ENCODE data around the gene UBXN11. TPM values are rescaled to one million over a fixed set of nuclear protein-coding genes. Genes with fewer than 3 reads are reported as not detected.

UBXN11 gene
- total and polyA plus RNA-seq, 2 of the 13 experiments (the other 11 are each of a cell fraction or from before 2014, with no cell fraction given), result 9.3 to 10.4 TPM

DNA sequence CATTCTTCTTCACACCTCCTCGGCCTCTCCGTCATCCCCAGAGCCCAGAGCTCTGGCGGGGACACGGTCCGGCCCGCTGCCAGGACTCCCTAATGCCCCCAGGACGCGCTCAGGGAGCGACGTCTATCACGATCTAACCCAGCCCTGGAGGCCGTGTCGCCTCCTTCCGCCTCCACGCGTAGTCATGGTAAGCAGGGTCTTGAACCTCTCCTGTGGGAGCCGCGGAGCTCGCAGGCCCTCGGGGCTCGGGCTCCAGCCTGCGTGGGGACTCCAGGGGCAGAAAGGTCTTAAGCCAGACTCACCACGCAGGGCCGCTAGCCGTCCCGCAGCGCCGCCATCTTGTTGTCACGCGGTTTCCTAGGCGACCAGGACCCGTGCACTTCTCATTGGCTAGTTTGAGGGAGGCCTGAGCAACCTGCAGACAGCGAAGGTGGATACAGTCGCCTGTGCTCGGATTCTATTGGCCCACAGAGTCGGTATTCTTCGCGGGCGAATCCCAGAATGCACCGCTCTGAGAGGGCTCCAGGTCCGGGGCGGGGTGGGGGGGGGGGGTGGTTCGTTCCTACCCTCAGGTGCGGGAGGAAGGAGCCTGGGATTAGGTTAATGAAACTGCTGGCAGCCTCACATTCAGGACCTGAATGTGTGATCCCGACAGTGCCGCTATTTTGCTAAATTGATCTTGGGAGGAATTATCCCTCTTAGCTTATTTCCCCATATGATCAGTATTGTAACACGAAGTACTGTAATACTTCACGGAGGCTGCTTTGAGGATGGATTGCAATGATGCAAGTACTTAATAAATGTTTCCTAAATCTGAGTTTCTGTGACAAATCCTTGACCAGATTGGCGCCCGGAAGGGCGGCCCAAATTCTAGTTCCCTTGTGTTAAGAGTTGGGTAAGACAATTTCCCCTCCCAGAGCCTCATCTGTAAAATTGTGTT, at the start of gene UBXN11 (continued):
- TF ChIP-seq, protein P1, sequence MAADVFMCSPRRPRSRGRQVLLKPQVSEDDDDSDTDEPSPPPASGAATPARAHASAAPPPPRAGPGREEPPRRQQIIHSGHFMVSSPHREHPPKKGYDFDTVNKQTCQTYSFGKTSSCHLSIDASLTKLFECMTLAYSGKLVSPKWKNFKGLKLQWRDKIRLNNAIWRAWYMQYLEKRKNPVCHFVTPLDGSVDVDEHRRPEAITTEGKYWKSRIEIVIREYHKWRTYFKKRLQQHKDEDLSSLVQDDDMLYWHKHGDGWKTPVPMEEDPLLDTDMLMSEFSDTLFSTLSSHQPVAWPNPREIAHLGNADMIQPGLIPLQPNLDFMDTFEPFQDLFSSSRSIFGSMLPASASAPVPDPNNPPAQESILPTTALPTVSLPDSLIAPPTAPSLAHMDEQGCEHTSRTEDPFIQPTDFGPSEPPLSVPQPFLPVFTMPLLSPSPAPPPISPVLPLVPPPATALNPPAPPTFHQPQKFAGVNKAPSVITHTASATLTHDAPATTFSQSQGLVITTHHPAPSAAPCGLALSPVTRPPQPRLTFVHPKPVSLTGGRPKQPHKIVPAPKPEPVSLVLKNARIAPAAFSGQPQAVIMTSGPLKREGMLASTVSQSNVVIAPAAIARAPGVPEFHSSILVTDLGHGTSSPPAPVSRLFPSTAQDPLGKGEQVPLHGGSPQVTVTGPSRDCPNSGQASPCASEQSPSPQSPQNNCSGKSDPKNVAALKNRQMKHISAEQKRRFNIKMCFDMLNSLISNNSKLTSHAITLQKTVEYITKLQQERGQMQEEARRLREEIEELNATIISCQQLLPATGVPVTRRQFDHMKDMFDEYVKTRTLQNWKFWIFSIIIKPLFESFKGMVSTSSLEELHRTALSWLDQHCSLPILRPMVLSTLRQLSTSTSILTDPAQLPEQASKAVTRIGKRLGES (CRISPR knock-in tag; IDR thresholded peaks at IDR 0.05; ENCODE audit: borderline replicate concordance), result no peak
- TF ChIP-seq ZNF484 (CRISPR knock-in tag; IDR thresholded peaks at IDR 0.05; ENCODE audit: borderline replicate concordance, low read depth) (no peak), DR1 (CRISPR knock-in tag; IDR thresholded peaks at IDR 0.05) (0 out of 2 replicates have a peak, but pooled peaks have one; percentile 40), HNRNPK (IDR thresholded peaks at IDR 0.05; ENCODE audit: low read depth, low read length, poor library complexity, severe bottlenecking) (no peak), HMG20A (CRISPR knock-in tag; IDR thresholded peaks at IDR 0.05; ENCODE audit: borderline replicate concordance) (no peak), ZNF737 (CRISPR knock-in tag; IDR thresholded peaks at IDR 0.05; ENCODE audit: borderline replicate concordance) (no peak), CBFB (CRISPR knock-in tag; IDR thresholded peaks at IDR 0.05) (no peak), E2F2 (CRISPR knock-in tag; IDR thresholded peaks at IDR 0.05; ENCODE audit: borderline replicate concordance) (no peak)
- TF ChIP-seq, protein P2, sequence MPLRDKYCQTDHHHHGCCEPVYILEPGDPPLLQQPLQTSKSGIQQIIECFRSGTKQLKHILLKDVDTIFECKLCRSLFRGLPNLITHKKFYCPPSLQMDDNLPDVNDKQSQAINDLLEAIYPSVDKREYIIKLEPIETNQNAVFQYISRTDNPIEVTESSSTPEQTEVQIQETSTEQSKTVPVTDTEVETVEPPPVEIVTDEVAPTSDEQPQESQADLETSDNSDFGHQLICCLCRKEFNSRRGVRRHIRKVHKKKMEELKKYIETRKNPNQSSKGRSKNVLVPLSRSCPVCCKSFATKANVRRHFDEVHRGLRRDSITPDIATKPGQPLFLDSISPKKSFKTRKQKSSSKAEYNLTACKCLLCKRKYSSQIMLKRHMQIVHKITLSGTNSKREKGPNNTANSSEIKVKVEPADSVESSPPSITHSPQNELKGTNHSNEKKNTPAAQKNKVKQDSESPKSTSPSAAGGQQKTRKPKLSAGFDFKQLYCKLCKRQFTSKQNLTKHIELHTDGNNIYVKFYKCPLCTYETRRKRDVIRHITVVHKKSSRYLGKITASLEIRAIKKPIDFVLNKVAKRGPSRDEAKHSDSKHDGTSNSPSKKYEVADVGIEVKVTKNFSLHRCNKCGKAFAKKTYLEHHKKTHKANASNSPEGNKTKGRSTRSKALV (CRISPR knock-in tag; IDR thresholded peaks at IDR 0.05), result no peak
- TF ChIP-seq, protein P3, sequence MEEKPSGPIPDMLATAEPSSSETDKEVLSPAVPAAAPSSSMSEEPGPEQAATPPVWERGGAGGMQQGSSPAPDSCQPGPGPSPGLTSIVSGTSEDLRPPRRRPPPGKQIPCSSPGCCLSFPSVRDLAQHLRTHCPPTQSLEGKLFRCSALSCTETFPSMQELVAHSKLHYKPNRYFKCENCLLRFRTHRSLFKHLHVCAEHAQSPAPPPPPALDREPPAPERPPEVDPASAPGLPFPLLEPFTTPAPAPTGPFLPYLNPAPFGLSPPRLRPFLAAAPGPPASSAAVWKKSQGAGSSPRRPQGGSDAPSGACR (CRISPR knock-in tag; IDR thresholded peaks at IDR 0.05), result no peak
- TF ChIP-seq, protein P4, sequence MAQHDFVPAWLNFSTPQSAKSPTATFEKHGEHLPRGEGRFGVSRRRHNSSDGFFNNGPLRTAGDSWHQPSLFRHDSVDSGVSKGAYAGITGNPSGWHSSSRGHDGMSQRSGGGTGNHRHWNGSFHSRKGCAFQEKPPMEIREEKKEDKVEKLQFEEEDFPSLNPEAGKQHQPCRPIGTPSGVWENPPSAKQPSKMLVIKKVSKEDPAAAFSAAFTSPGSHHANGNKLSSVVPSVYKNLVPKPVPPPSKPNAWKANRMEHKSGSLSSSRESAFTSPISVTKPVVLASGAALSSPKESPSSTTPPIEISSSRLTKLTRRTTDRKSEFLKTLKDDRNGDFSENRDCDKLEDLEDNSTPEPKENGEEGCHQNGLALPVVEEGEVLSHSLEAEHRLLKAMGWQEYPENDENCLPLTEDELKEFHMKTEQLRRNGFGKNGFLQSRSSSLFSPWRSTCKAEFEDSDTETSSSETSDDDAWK (CRISPR knock-in tag; IDR thresholded peaks at IDR 0.05), result no peak
- TF ChIP-seq, protein P5, sequence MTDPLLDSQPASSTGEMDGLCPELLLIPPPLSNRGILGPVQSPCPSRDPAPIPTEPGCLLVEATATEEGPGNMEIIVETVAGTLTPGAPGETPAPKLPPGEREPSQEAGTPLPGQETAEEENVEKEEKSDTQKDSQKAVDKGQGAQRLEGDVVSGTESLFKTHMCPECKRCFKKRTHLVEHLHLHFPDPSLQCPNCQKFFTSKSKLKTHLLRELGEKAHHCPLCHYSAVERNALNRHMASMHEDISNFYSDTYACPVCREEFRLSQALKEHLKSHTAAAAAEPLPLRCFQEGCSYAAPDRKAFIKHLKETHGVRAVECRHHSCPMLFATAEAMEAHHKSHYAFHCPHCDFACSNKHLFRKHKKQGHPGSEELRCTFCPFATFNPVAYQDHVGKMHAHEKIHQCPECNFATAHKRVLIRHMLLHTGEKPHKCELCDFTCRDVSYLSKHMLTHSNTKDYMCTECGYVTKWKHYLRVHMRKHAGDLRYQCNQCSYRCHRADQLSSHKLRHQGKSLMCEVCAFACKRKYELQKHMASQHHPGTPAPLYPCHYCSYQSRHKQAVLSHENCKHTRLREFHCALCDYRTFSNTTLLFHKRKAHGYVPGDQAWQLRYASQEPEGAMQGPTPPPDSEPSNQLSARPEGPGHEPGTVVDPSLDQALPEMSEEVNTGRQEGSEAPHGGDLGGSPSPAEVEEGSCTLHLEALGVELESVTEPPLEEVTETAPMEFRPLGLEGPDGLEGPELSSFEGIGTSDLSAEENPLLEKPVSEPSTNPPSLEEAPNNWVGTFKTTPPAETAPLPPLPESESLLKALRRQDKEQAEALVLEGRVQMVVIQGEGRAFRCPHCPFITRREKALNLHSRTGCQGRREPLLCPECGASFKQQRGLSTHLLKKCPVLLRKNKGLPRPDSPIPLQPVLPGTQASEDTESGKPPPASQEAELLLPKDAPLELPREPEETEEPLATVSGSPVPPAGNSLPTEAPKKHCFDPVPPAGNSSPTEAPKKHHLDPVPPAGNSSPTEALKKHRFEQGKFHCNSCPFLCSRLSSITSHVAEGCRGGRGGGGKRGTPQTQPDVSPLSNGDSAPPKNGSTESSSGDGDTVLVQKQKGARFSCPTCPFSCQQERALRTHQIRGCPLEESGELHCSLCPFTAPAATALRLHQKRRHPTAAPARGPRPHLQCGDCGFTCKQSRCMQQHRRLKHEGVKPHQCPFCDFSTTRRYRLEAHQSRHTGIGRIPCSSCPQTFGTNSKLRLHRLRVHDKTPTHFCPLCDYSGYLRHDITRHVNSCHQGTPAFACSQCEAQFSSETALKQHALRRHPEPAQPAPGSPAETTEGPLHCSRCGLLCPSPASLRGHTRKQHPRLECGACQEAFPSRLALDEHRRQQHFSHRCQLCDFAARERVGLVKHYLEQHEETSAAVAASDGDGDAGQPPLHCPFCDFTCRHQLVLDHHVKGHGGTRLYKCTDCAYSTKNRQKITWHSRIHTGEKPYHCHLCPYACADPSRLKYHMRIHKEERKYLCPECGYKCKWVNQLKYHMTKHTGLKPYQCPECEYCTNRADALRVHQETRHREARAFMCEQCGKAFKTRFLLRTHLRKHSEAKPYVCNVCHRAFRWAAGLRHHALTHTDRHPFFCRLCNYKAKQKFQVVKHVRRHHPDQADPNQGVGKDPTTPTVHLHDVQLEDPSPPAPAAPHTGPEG (CRISPR knock-in tag; IDR thresholded peaks at IDR 0.05), result no peak
